ENCODE results near the gene TF. TPM values are rescaled to one million over a fixed set of nuclear protein-coding genes. Genes with fewer than 3 reads are reported as not detected.
"Not testable (repeated sequence)": the region's sequence is repeated elsewhere in the genome, so short reads cannot be mapped to it uniquely, and the experiment has no call there.

TF gene
- total RNA-seq, 1 donor from 2014 or later, result 2.3 TPM

GRCh38 chr3:133730993-133731392, 15.2 kb upstream of the TF start:
- DNase-seq, result no peak
- H3K27me3 Mint-ChIP-seq (ENCODE audit: unreplicated experiment), result no peaks in the 10 kb centered on the region
- H3K4me3 Mint-ChIP-seq (ENCODE audit: unreplicated experiment), result no peak overlapping the region
- no peak overlapping the region for H3K27ac Mint-ChIP-seq (ENCODE audit: unreplicated experiment)
- H3K9me3 Mint-ChIP-seq (ENCODE audit: unreplicated experiment), result peaks cover 6% of the 10 kb centered on the region
- TF ChIP-seq CTCF (IDR thresholded peaks at IDR 0.05; ENCODE audit: partially characterized antibody, unreplicated experiment), result no peak
- H3K36me3 Mint-ChIP-seq (ENCODE audit: unreplicated experiment), result peaks cover 7% of the 10 kb centered on the region
- H3K4me1 Mint-ChIP-seq (ENCODE audit: low read depth, unreplicated experiment), result no peaks in the 10 kb centered on the region

- H3K4me1 Mint-ChIP-seq (ENCODE audit: low read depth, unreplicated experiment); H3K27ac Mint-ChIP-seq (ENCODE audit: unreplicated experiment); H3K9me3 Mint-ChIP-seq (ENCODE audit: unreplicated experiment); H3K36me3 Mint-ChIP-seq (ENCODE audit: unreplicated experiment); H3K4me3 Mint-ChIP-seq (ENCODE audit: unreplicated experiment); DNase-seq; H3K27me3 Mint-ChIP-seq (ENCODE audit: unreplicated experiment): not testable (repeated sequence)
Measured at GRCh38 chr3:133732231-133732630, 14.0 kb upstream of the TF start.

GRCh38 chr3:133733226-133733625, 13.0 kb upstream of the TF start:
- Mint-ChIP-seq H3K4me1 (ENCODE audit: low read depth, unreplicated experiment) (no peaks in the 10 kb centered on the region), H3K27ac (ENCODE audit: unreplicated experiment) (no peak overlapping the region), H3K4me3 (ENCODE audit: unreplicated experiment) (no peak overlapping the region), H3K9me3 (ENCODE audit: unreplicated experiment) (peaks cover 6% of the 10 kb centered on the region), H3K27me3 (ENCODE audit: unreplicated experiment) (no peaks in the 10 kb centered on the region), H3K36me3 (ENCODE audit: unreplicated experiment) (peaks cover 7% of the 10 kb centered on the region)
- no peak for TF ChIP-seq CTCF (IDR thresholded peaks at IDR 0.05; ENCODE audit: partially characterized antibody, unreplicated experiment)
- DNase-seq, result no peak

- no peaks in the 10 kb centered on the region for H3K27me3 Mint-ChIP-seq (ENCODE audit: unreplicated experiment)
- no peak overlapping the region for H3K4me3 Mint-ChIP-seq (ENCODE audit: unreplicated experiment)
Measured at GRCh38 chr3:133734305-133734704, 11.9 kb upstream of the TF start.

GRCh38 chr3:133742351-133743091, 3.7 kb upstream of the TF start:
- Mint-ChIP-seq H3K36me3 (ENCODE audit: unreplicated experiment) (peaks cover 9% of the 10 kb centered on the region), H3K4me3 (ENCODE audit: unreplicated experiment) (no peak overlapping the region), H3K27me3 (ENCODE audit: unreplicated experiment) (peaks cover 2% of the 10 kb centered on the region), H3K9me3 (ENCODE audit: unreplicated experiment) (peaks cover 4% of the 10 kb centered on the region), H3K27ac (ENCODE audit: unreplicated experiment) (no peak overlapping the region), H3K4me1 (ENCODE audit: low read depth, unreplicated experiment) (peaks cover 2% of the 10 kb centered on the region)
- no peak for DNase-seq
- TF ChIP-seq CTCF (IDR thresholded peaks at IDR 0.05; ENCODE audit: partially characterized antibody, unreplicated experiment), result no peak

More at GRCh38 chr3:133734305-133734704, 11.9 kb upstream of the TF start:
- Mint-ChIP-seq H3K36me3 (ENCODE audit: unreplicated experiment) (peaks cover 7% of the 10 kb centered on the region), H3K9me3 (ENCODE audit: unreplicated experiment) (peaks cover 6% of the 10 kb centered on the region), H3K27ac (ENCODE audit: unreplicated experiment) (no peak overlapping the region), H3K4me1 (ENCODE audit: low read depth, unreplicated experiment) (no peaks in the 10 kb centered on the region)
- DNase-seq, result no peak
- no peak for TF ChIP-seq CTCF (IDR thresholded peaks at IDR 0.05; ENCODE audit: partially characterized antibody, unreplicated experiment)

All from glutamatergic neuron (in vitro differentiated cells).